B cell (primary cell): ENCODE data around the gene RASSF3.

Experiments used
- EZH2 ChIP-seq: IDR thresholded peaks from 2 replicates; pipeline ENCODE4 v1.6.1; 2012; ENCODE audit warnings: borderline replicate concordance, low read depth, mild to moderate bottlenecking, moderate library complexity, low read length; ENCODE audit not compliant: insufficient read depth, poor library complexity, severe bottlenecking
- TF ChIP-seq, protein P1 (sequence below): fragments of 200-600 bp; IDR thresholded peaks from one replicate; pipeline ENCODE4 v1.8.0; 2022; ENCODE audit warnings: antibody characterized with exemption, mild to moderate bottlenecking

GRCh38 chr12:64718649-64719048 is 108.4 kb downstream of the RASSF3 start:
- TF ChIP-seq, protein P1, sequence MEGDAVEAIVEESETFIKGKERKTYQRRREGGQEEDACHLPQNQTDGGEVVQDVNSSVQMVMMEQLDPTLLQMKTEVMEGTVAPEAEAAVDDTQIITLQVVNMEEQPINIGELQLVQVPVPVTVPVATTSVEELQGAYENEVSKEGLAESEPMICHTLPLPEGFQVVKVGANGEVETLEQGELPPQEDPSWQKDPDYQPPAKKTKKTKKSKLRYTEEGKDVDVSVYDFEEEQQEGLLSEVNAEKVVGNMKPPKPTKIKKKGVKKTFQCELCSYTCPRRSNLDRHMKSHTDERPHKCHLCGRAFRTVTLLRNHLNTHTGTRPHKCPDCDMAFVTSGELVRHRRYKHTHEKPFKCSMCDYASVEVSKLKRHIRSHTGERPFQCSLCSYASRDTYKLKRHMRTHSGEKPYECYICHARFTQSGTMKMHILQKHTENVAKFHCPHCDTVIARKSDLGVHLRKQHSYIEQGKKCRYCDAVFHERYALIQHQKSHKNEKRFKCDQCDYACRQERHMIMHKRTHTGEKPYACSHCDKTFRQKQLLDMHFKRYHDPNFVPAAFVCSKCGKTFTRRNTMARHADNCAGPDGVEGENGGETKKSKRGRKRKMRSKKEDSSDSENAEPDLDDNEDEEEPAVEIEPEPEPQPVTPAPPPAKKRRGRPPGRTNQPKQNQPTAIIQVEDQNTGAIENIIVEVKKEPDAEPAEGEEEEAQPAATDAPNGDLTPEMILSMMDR, result no peak
- TF ChIP-seq EZH2, result no peak
